ENCODE data around the gene SOX18.

SOX18 gene

GRCh38 chr20:64041781-64042053 is 7.7 kb downstream of the SOX18 start (continued):
- no peak for TF ChIP-seq TSHZ2 (CRISPR knock-in tag; IDR thresholded peaks at IDR 0.05)
- TF ChIP-seq PPARA (CRISPR knock-in tag; IDR thresholded peaks at IDR 0.05; ENCODE audit: borderline replicate concordance): no peak
- no peak for TF ChIP-seq ESRRG (CRISPR knock-in tag; IDR thresholded peaks at IDR 0.05)

GRCh38 chr20:64041040-64041780 is 8.2 kb downstream of the SOX18 start:
- ATAC-seq: no peak
- TF ChIP-seq ZNF8 (CRISPR knock-in tag; IDR thresholded peaks at IDR 0.05) (no peak), ARNTL (CRISPR knock-in tag; IDR thresholded peaks at IDR 0.05; ENCODE audit: borderline replicate concordance, low read depth) (no peak)

GRCh38 chr20:64040231-64041039 is 9.0 kb downstream of the SOX18 start:
- no peak for TF ChIP-seq TOX (CRISPR knock-in tag; IDR thresholded peaks at IDR 0.05; ENCODE audit: borderline replicate concordance)
- TF ChIP-seq BACH2 (CRISPR knock-in tag; IDR thresholded peaks at IDR 0.05; ENCODE audit: borderline replicate concordance): no peak
- TF ChIP-seq ARNTL (CRISPR knock-in tag; IDR thresholded peaks at IDR 0.05; ENCODE audit: borderline replicate concordance, low read depth): no peak
- no peak for TF ChIP-seq ESRRG (CRISPR knock-in tag; IDR thresholded peaks at IDR 0.05)

GRCh38 chr20:64039293-64040160 is 9.9 kb downstream of the SOX18 start:
- peak; percentile 23 for ATAC-seq
- no peak for TF ChIP-seq ZFP30 (CRISPR knock-in tag; IDR thresholded peaks at IDR 0.05)
- TF ChIP-seq RARB (CRISPR knock-in tag; IDR thresholded peaks at IDR 0.05): no peak

More at GRCh38 chr20:64040231-64041039, 9.0 kb downstream of the SOX18 start:
- ATAC-seq: no peak

GRCh38 chr20:64038565-64039292 is 10.7 kb downstream of the SOX18 start:
- TF ChIP-seq ZFP3 (CRISPR knock-in tag; IDR thresholded peaks at IDR 0.05): no peak
- TF ChIP-seq BACH2 (CRISPR knock-in tag; IDR thresholded peaks at IDR 0.05; ENCODE audit: borderline replicate concordance): no peak
- TF ChIP-seq PATZ1 (CRISPR knock-in tag; IDR thresholded peaks at IDR 0.05; ENCODE audit: borderline replicate concordance): no peak
- no peak for TF ChIP-seq CSRNP3 (CRISPR knock-in tag; IDR thresholded peaks at IDR 0.05)
- no peak for TF ChIP-seq CSDC2 (CRISPR knock-in tag; IDR thresholded peaks at IDR 0.05)
- no peak for TF ChIP-seq SNAI2 (CRISPR knock-in tag; IDR thresholded peaks at IDR 0.05)
- no peak for TF ChIP-seq ESRRG (CRISPR knock-in tag; IDR thresholded peaks at IDR 0.05)
- TF ChIP-seq OSR1 (CRISPR knock-in tag; IDR thresholded peaks at IDR 0.05): no peak
- no peak for TF ChIP-seq ZNF565 (CRISPR knock-in tag; conservative IDR thresholded peaks at IDR 0.05; ENCODE audit: low read depth)
- no peak for TF ChIP-seq POU6F1 (CRISPR knock-in tag; IDR thresholded peaks at IDR 0.05; ENCODE audit: borderline replicate concordance, low read depth)
- TF ChIP-seq CREB5 (CRISPR knock-in tag; IDR thresholded peaks at IDR 0.05; ENCODE audit: low read depth): no peak
- TF ChIP-seq ZNF70 (CRISPR knock-in tag; IDR thresholded peaks at IDR 0.05): no peak
- TF ChIP-seq RARB (CRISPR knock-in tag; IDR thresholded peaks at IDR 0.05): no peak
- no peak for TF ChIP-seq ZFP30 (CRISPR knock-in tag; IDR thresholded peaks at IDR 0.05)
- no peak for TF ChIP-seq PPARA (CRISPR knock-in tag; IDR thresholded peaks at IDR 0.05; ENCODE audit: borderline replicate concordance)
- TF ChIP-seq ISL1 (CRISPR knock-in tag; IDR thresholded peaks at IDR 0.05): no peak
- no peak for TF ChIP-seq ZNF8 (CRISPR knock-in tag; IDR thresholded peaks at IDR 0.05)
- ATAC-seq: peak; percentile 87
